Measurements from ENCODE around the gene TADA2B.
A peak's percentile ranks its signal among the peaks of the same experiment; 100 is the strongest.

The TADA2B gene

GRCh38 chr4:7055990-7056325 is 12.8 kb downstream of the TADA2B start:
- no peak for DNase-seq (ENCODE audit: low spot score)
- FAIRE-seq: no peak

GRCh38 chr4:7058792-7059191 is 15.6 kb downstream of the TADA2B start:
- FAIRE-seq: no peak
- DNase-seq (ENCODE audit: low spot score): no peak

DNA sequence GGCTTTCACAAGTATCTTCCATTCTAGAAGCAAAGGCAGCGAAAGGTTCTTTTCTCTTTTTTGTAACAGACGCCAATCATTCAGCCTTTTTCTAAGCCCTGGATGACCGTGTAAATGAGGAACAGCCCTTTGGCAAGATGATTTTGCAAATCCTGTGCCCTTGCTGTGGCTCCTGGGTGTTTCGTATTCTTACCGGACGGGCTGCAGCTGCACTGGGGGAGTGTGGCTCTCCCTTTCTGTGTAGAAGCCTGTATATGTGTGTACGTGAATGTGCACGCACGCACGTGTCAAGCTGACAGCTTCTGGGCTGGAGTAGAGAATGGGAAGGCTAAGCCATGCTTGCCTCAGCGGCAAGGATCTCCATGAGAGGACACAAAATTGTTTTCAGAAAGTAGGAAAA is 16.5 kb downstream of the TADA2B start:
- FAIRE-seq (no peak), DNase-seq (ENCODE audit: low spot score) (no peak)

GRCh38 chr4:7060346-7061150 is 17.4 kb downstream of the TADA2B start:
- no peak for FAIRE-seq
- no peak for DNase-seq (ENCODE audit: low spot score)

GRCh38 chr4:7061815-7062214 is 18.6 kb downstream of the TADA2B start:
- DNase-seq (ENCODE audit: low spot score): no peak
- FAIRE-seq: no peak

DNA sequence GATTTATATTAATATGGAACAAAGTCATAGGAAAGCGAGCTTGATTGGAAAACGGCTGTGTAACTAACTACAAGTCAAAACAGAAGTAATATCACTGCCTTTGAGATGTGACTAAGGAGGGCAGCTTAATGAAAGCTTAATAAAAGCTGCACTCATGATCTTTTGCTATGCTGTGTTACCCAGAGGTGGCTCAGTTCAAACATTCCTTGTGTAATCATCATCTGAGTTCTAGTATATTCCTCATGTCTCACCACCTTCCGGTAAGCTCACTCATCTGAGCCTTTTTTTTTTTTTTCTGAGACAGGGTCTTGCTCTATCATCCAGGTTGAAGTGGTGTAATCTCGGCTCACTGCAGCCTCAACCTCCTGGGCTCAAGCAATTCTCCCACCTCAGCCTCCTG is 19.6 kb downstream of the TADA2B start:
- DNase-seq (ENCODE audit: low spot score) (no peak), FAIRE-seq (no peak)

- no peak for DNase-seq (ENCODE audit: low spot score)
- no peak for FAIRE-seq
These were observed 20.2 kb downstream of the TADA2B start for GRCh38 chr4:7063362-7063761.

GRCh38 chr4:7066006-7066405 is 22.8 kb downstream of the TADA2B start:
- FAIRE-seq (no peak), DNase-seq (ENCODE audit: low spot score) (no peak)

GRCh38 chr4:7066493-7066892 is 23.3 kb downstream of the TADA2B start:
- DNase-seq (ENCODE audit: low spot score) (no peak), FAIRE-seq (no peak)

- FAIRE-seq (no peak), DNase-seq (ENCODE audit: low spot score) (no peak)
These were observed 23.9 kb downstream of the TADA2B start for GRCh38 chr4:7067126-7067451.

DNA sequence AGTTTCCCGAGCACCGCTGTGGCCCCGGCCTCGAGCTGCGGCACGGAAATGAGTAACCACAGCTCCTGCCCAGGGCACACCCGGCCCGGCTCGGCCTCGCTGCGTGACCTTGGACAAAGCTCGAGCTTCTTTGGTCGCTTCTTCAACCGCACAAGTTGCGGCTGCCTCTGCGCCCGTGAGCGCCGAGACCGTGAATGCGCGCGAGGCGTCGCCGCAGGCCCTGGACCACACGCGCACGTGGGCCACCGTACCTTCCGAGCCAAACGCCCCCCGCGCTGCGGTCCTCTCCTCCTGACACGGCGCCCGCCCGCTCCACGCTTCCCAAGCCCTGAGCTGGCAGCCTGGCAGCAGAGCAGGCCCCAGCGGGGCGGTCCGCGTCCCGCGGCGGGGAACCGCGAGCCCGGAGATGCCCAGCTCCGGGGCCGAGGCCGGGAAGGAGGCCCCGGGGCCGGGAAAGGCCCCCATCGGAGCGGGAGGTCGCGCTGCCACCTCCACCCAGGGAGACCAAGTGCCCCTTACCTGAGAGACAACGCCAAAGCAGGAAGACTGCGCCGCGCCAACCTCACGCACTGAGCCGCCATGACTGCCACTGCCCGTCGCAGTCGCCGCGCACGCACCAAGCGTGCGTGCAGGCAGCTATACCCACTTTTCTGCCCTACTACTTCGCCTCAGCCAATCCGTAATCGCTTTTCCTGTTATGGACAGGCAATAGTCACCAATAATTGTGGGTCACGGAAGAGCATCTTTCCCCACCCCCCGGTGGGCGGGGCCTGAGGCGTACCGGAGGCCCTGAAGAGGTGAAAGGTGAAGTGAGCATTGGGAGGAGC is 24.5 kb downstream of the TADA2B start, which contains the start of gene GRPEL1:
GRPEL1 (minus strand) TSS at position 613 of the 827 bp plus-strand sequence; CDS start at position 581, 32 bp downstream.
- DNase-seq (ENCODE audit: low spot score) (peak; percentile 94), FAIRE-seq (peak; percentile 35)

- DNase-seq (ENCODE audit: low spot score): no peak
- no peak for FAIRE-seq
These were observed 25.2 kb downstream of the TADA2B start for GRCh38 chr4:7068279-7068842.

- DNase-seq (ENCODE audit: low spot score): no peak
These were observed 25.7 kb downstream of the TADA2B start for GRCh38 chr4:7068883-7069282.

DNA sequence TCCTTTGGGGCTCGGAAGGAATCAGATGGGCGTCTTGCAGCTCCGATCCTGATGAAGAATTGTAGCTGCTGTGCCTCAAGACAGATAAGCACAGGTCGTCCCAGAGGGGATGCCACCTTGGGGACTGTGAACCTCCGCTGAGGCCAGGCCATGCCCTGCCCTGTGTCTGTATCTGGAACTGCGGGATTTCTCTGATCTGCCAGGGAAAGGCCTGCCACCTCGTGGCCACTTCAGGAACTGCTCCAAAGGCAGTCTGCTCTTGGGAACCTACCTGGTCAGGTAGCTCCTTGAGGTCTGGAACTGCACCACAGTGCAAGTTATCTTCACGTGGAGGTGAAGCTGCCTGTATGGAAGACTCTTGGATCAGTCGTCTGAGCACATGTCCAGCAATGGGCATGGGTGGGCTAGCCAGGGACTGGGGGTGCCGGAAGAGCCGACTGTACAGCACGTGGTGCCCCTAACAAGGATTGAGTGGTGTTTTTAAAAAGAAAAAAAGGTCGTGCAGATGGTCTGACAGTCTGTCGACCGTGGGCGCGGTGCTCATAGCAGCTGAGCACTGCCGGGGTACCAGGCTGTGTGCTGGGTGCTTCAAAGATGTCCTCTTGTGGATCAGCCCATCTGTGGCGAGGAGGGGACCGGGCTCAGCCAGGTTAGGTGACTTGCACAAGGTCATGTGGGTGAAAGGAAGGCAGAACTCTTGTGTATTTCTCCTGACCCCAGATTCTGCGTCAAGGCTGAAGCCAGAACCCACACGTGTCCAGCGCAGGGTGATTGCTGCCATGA is 27.7 kb downstream of the TADA2B start:
- peak; percentile 64 for DNase-seq (ENCODE audit: low spot score)
- FAIRE-seq: no peak

More at GRCh38 chr4:7068883-7069282, 25.7 kb downstream of the TADA2B start:
- no peak for FAIRE-seq

GRCh38 chr4:7073059-7073458 is 29.9 kb downstream of the TADA2B start:
- FAIRE-seq: no peak
- DNase-seq (ENCODE audit: low spot score): no peak

GRCh38 chr4:7073526-7074390 is 30.6 kb downstream of the TADA2B start:
- DNase-seq (ENCODE audit: low spot score) (peak; percentile 71), FAIRE-seq (no peak)

DNA sequence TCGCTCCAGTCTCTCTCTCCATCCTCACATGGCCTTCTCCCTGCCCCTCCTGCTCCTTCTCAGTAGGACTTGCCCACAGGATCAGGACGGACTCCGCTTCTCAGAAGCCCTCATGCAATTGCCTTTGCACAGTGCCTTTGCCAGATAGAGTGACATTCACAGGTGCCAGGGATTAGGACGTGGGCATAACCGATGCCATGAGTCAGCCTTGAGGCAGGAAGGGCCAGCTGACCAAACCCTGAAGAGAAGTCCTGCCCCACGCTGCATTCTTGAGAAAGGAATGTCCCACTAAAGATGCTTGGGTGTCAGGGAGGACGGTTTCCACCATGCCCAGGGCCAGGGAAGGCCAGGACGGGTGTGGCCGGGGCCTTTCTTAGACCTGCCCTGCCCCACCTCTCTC is 31.3 kb downstream of the TADA2B start:
- DNase-seq (ENCODE audit: low spot score) (peak; percentile 20), FAIRE-seq (no peak)

DNA sequence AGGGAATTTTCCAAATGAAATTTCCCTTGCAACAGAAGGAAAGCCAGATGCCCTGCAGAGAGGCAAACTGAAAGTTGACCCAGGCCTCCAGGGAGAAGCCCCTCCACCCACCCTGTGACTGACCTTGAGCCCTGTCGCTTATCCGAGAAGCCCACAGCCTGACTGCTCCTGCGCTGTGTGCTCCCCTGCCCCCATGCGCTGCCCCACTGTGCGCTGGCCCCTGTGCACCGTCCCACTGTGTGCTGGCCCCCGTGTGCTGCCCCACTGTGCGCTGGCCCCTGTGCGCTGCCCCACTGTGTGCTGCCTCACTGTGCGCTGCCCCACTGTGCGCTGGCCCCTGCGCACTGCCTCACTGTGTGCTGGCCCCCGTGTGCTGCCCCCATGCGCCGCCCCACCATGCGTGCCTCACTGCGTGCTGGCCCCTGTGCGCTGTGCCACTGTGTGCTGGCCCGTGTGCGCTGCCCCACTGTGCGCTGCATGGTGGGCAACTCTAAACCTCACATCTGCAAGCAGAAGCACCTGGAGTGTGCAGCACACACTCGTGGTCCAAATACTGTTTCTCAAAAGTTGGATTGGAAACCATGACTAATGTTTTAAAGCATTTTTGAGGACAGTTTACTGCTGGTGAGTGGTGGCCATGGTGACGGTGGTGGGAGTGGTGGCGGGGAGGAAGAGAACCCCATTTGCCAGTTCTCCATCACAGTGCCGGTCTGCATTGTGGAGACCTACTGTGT is 33.0 kb downstream of the TADA2B start:
- no peak for DNase-seq (ENCODE audit: low spot score)
- FAIRE-seq: no peak

GRCh38 chr4:7076696-7077082 is 33.5 kb downstream of the TADA2B start:
- DNase-seq (ENCODE audit: low spot score): no peak
- no peak for FAIRE-seq

DNA sequence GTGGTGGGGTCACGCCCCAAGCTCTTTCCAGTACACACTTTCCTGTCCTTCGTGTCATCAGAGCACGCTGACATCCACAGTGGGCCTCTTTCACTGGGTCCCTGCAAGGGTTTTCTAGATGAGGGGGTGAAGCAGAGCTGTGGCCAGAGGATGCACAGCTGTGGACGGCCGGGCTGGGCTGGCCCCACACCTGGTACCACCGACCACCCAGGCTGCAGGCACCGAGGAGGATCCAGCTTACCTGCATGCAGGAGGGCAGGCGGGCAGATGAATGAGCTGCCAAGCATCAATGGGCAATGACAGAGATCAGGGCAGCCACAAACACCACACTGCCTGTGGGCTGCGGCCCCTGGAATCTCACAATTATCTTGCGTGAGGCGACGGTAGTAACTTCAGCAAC is 34.2 kb downstream of the TADA2B start:
- FAIRE-seq (no peak), DNase-seq (ENCODE audit: low spot score) (no peak)
